Endodermal cell (in vitro differentiated cells): ENCODE data around the gene RAB42. TPM values are rescaled to one million over a fixed set of nuclear protein-coding genes. Genes with fewer than 3 reads are reported as not detected.

Experiments used
- DNase-seq: peaks from one replicate; pipeline ENCODE4 v3.0.0-alpha.2; 2017
- H3K27ac ChIP-seq: 2 replicates; pipeline ENCODE4 v1.5.1; 2013; ENCODE audit warnings: mild to moderate bottlenecking, low read depth, low read length, moderate library complexity
- H3K27me3 ChIP-seq: 2 replicates; pipeline ENCODE4 v1.6.1; 2013; ENCODE audit warnings: mild to moderate bottlenecking, low read length, moderate library complexity; ENCODE audit not compliant: insufficient read depth, control insufficient read depth, poor library complexity, severe bottlenecking
- H3K36me3 ChIP-seq: 2 replicates; pipeline ENCODE4 v1.7.0; 2013; ENCODE audit warnings: mild to moderate bottlenecking, low read length, moderate library complexity; ENCODE audit not compliant: control insufficient read depth, insufficient read depth
- H3K4me1 ChIP-seq: one replicate; pipeline ENCODE4 v1.7.0; 2013; ENCODE audit warnings: low read length; ENCODE audit not compliant: control insufficient read depth, insufficient read depth
- H3K4me3 ChIP-seq: 2 replicates; pipeline ENCODE4 v1.5.1; 2013; ENCODE audit warnings: mild to moderate bottlenecking, low read length, moderate library complexity
- H3K9ac ChIP-seq: 2 replicates; pipeline ENCODE4 v1.6.1; 2013; ENCODE audit warnings: mild to moderate bottlenecking, low read length, moderate library complexity; ENCODE audit not compliant: poor library complexity, severe bottlenecking; ENCODE audit errors: extremely low read depth
- H3K9me3 ChIP-seq: 2 replicates; pipeline ENCODE4 v1.6.1; 2013; ENCODE audit warnings: mild to moderate bottlenecking, low read length, moderate library complexity; ENCODE audit not compliant: control insufficient read depth
- H3K27ac Mint-ChIP-seq: 2 replicates; pipeline ENCODE4 v1.8.0; 2020; ENCODE audit warnings: mixed read lengths
- H3K27me3 Mint-ChIP-seq: 2 replicates; pipeline ENCODE4 v1.8.0; 2021; ENCODE audit warnings: mild to moderate bottlenecking, mixed read lengths; ENCODE audit not compliant: insufficient read depth
- H3K36me3 Mint-ChIP-seq: 2 replicates; pipeline ENCODE4 v1.8.0; 2020; ENCODE audit warnings: low read depth, mixed read lengths
- H3K4me1 Mint-ChIP-seq: 2 replicates; pipeline ENCODE4 v1.8.0; 2020; ENCODE audit warnings: mixed read lengths
- H3K4me3 Mint-ChIP-seq: 2 replicates; pipeline ENCODE4 v1.8.0; 2020; ENCODE audit warnings: mild to moderate bottlenecking, moderate library complexity, mixed read lengths
- H3K9me3 Mint-ChIP-seq: 2 replicates; pipeline ENCODE4 v1.8.0; 2020; ENCODE audit warnings: mild to moderate bottlenecking, mixed read lengths
- CTCF ChIP-seq: fragments of 200-600 bp; sonication (generic); conservative IDR thresholded peaks from 2 replicates; pipeline ENCODE4 v1.5.0; 2021; ENCODE audit warnings: antibody characterized with exemption, mild to moderate bottlenecking
- WGBS, 2 experiments: methylation state at CpG; one replicate each; pipeline versions ENCODE4 v1.1.5 to v1.1.7; 2013; ENCODE audit warnings: missing lambda C conversion rate in 2 of 2, mixed read lengths in 1 of 2; ENCODE audit not compliant: insufficient coverage in 1 of 2, insufficient read length in 1 of 2; 5-methylcytosine and 5-hydroxymethylcytosine counted together
- total RNA-seq, 2 donors: library from RNA; stranded (reverse); fragmentation: NEBNext Ultra II Directional in 1 of 2; extraction: Animal tissue kit (Norgen Biotek cat#: 25700) in 1 of 2; gene quantifications; 2 replicates in 1 of 2; 3 replicates in 1 of 2; pipeline ENCODE4 v1.2.1, GENCODE V29; 2021

The RAB42 gene
- total RNA-seq, 2 donors from 2014 or later: 2.1 to 3.0 TPM

DNA sequence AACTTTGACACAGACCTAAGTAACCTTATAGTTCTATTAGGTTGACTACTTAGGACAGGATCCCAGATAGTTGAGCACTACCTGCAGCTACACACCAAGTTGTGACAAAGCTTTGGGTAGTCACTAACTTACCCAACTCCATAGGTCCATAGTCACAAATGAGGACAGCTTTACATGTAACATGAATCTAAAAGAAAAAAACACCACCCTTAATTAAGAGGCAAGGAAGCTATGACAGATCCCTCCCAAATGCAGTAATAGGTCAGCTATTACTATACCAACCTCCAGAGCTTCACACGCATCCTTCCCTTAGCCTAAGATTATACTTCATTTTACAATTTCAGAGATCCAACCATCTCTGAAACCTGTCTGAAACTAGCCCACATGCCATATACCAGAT lies 12.7 kb upstream of the RAB42 start:
- H3K27ac Mint-ChIP-seq: peak overlapping the region; percentile 74
- DNase-seq: no peak
- 87 to 100% methylated on average over 1 of the region's 1 CpG for WGBS, 2 experiments
- no peaks in the 10 kb centered on the region for H3K9me3 Mint-ChIP-seq
- no peaks in the 10 kb centered on the region for H3K4me1 ChIP-seq
- no peak for TF ChIP-seq CTCF
- H3K9me3 ChIP-seq: no peaks in the 10 kb centered on the region
- peak overlapping the region; percentile 73 for H3K9ac ChIP-seq
- no peak overlapping the region for H3K27ac ChIP-seq
- H3K4me3 Mint-ChIP-seq: peak overlapping the region; percentile 94
- peak overlapping the region; percentile 93 for H3K4me3 ChIP-seq
- H3K4me1 Mint-ChIP-seq: peaks cover 20% of the 10 kb centered on the region
- H3K36me3 Mint-ChIP-seq: peaks cover 44% of the 10 kb centered on the region
- peaks cover 7% of the 10 kb centered on the region for H3K27me3 Mint-ChIP-seq
- H3K27me3 ChIP-seq: peaks cover 6% of the 10 kb centered on the region
- peaks cover 45% of the 10 kb centered on the region for H3K36me3 ChIP-seq

DNA sequence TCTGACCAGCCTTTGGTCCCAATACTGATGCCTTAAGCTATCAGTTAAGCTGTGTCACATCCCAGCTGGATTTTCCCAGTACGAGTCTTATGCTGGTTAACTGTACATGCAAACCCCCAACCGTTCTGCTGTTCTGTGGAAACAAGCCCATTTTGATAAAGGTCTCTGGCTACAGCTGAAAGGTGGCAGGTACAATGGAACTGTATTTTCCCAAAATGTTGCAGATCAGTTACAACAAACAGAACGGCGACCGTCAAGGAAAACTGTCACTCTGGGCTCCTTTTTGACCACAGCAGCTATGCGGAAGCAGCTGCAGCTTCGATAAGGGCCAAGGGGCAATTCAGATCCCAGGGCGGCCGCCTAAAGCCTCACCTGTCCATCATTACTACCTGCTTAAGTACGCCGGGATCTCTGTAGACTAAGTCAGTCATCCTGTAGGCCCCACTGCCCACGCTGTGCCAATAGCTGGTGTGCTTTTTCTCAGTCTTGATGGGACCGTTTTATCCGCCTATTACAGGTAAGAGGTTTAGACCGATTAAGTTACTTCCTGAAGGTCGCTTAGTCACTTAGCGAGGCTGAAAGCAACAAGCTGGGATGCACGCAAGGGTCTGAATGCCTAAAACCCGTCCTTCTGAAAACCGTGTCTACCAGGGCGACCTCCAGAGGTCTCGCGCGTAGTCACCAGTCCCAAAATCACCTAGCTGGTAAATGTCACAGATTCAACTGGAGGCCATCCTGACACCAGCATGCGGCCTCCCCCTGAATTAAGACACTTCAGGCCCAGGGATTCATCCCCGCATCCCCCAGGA lies 11.1 kb upstream of the RAB42 start:
- Histone ChIP-seq H3K27ac (no peak overlapping the region), H3K27me3 (peaks cover 6% of the 10 kb centered on the region), H3K9ac (peak overlapping the region; percentile 73), H3K4me1 (no peaks in the 10 kb centered on the region), H3K36me3 (peaks cover 37% of the 10 kb centered on the region), H3K9me3 (no peaks in the 10 kb centered on the region), H3K4me3 (peak overlapping the region; percentile 93)
- Mint-ChIP-seq H3K27ac (peak overlapping the region; percentile 93), H3K27me3 (peaks cover 7% of the 10 kb centered on the region), H3K4me3 (peak overlapping the region; percentile 94), H3K4me1 (peaks cover 20% of the 10 kb centered on the region), H3K9me3 (no peaks in the 10 kb centered on the region), H3K36me3 (peaks cover 36% of the 10 kb centered on the region)
- DNase-seq: peak; percentile 72
- peak; percentile 57 for TF ChIP-seq CTCF
- WGBS, 2 experiments: 2 to 3% methylated on average over 21 to 26 of the region's 26 CpGs

DNA sequence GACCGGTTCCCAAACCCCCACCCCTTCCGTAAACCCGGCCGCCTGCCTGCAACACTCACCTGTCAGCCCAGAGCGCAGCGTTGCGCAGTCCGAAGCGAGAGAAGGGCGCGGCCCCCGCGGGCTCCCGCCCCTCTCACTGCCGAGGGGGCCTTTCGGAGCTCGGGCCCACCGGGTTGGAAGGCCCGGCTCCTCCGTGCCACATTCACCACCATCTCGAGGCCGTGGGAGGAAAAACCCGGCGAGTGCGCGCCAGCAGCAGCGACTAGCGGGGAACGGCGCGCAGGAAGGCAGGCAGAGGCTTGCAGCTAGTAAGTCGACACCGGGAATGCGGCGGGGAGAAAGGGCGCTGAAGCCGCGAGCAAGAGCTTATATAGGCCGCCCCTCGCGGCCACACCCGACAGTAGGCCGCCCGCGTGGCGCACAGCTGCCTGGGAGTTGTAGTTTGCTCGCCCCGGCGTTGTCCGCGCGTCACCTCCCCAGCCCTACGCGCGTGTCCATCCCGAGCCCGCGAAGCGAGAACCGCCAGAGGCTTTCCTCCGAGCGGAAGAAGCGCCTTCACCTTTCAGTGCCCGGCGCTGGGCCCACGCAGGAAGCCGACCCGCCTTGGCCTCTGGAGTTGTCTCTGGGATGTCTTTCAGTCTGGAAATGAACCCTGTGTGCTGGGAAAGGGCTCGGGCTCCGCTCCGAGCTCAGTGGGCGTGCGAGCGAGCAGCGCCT lies 10.4 kb upstream of the RAB42 start:
- H3K4me1 Mint-ChIP-seq: peaks cover 23% of the 10 kb centered on the region
- peak overlapping the region; percentile 93 for H3K27ac Mint-ChIP-seq
- no peak for TF ChIP-seq CTCF
- Histone ChIP-seq H3K27me3 (peaks cover 6% of the 10 kb centered on the region), H3K4me1 (no peaks in the 10 kb centered on the region), H3K27ac (no peak overlapping the region), H3K4me3 (peak overlapping the region; percentile 93), H3K9ac (peak overlapping the region; percentile 73), H3K36me3 (peaks cover 37% of the 10 kb centered on the region), H3K9me3 (no peaks in the 10 kb centered on the region)
- DNase-seq: peak; percentile 98
- peak overlapping the region; percentile 94 for H3K4me3 Mint-ChIP-seq
- H3K36me3 Mint-ChIP-seq: peaks cover 34% of the 10 kb centered on the region
- WGBS, 2 experiments: 1 to 4% methylated on average over 26 to 75 of the region's 75 CpGs
- H3K9me3 Mint-ChIP-seq: no peaks in the 10 kb centered on the region
- H3K27me3 Mint-ChIP-seq: peaks cover 7% of the 10 kb centered on the region
